NT2/D1 (cell line): ENCODE measurements around the gene AHCYL2.

Experiments
- SUZ12 ChIP-seq: IDR thresholded peaks from 2 replicates; pipeline ENCODE4 v1.6.1; 2011; ENCODE audit not compliant: insufficient read length, insufficient read depth; ENCODE audit errors: extremely low read depth
- YY1 ChIP-seq: IDR thresholded peaks from 2 replicates; pipeline ENCODE4 v1.6.1; 2011; ENCODE audit not compliant: insufficient read length, insufficient read depth
- ZNF274 ChIP-seq: IDR thresholded peaks from 2 replicates; pipeline ENCODE4 v1.6.1; 2011; ENCODE audit warnings: mild to moderate bottlenecking, low read depth, low read length

DNA sequence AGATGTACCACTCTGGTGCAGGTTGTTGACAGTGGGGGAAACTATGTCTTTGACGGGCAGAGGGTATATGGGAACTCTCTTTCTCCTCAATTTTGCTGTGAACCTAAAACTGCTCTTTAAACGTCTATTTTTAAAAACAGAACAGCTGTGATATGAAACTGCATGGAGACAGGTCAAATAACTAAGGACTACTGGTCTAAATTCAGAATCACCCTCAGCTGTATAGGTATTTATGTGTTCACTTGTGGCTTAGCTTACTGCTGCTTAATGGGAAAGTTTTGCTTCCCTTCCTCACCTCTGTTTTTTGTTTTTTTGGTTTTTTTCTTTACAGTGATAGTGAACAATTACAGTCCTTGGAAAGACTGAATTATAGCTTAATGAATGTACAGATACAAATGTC, 122.5 kb downstream of the AHCYL2 start:
- TF ChIP-seq SUZ12 (no peak), YY1 (no peak), ZNF274 (no peak)
